PFSK-1 (cell line): ENCODE measurements around the gene PTPN12.

Experiments used
- TAF1 ChIP-seq: IDR thresholded peaks from 2 replicates; pipeline ENCODE4 v1.6.1; 2012; ENCODE audit warnings: low read length, control low read depth, borderline replicate concordance; ENCODE audit not compliant: insufficient read depth
- TF ChIP-seq, protein P1 (sequence below), 2 experiments: IDR thresholded peaks; 2 replicates each; pipeline versions ENCODE4 v1.6.1 to v1.8.0; 2011 to 2012; ENCODE audit warnings: low read depth in 2 of 2, low read length in 2 of 2, control low read depth in 1 of 2, inconsistent platforms in 1 of 2, mild to moderate bottlenecking in 1 of 2, moderate library complexity in 1 of 2; ENCODE audit not compliant: insufficient read depth in 1 of 2

DNA sequence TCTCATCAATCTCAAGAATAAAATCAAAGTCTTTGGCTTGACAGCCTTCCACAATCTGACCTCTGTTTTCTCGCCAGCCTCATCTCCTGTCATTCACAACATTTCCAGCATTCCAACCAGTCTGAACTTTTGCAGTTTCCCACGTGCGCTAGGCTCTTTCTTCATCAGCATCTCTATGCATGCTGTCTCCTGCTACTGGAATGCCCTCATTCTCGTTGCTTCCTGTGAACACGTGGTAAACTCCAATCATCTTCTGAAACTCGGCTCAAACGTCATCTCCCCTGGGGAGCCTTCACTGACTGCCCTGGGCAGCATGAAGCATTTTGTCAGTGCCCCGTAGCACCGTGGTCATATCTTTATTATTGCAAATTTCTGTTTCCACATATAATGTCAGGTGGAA is 146.9 kb downstream of the PTPN12 start:
- TF ChIP-seq, protein P1, sequence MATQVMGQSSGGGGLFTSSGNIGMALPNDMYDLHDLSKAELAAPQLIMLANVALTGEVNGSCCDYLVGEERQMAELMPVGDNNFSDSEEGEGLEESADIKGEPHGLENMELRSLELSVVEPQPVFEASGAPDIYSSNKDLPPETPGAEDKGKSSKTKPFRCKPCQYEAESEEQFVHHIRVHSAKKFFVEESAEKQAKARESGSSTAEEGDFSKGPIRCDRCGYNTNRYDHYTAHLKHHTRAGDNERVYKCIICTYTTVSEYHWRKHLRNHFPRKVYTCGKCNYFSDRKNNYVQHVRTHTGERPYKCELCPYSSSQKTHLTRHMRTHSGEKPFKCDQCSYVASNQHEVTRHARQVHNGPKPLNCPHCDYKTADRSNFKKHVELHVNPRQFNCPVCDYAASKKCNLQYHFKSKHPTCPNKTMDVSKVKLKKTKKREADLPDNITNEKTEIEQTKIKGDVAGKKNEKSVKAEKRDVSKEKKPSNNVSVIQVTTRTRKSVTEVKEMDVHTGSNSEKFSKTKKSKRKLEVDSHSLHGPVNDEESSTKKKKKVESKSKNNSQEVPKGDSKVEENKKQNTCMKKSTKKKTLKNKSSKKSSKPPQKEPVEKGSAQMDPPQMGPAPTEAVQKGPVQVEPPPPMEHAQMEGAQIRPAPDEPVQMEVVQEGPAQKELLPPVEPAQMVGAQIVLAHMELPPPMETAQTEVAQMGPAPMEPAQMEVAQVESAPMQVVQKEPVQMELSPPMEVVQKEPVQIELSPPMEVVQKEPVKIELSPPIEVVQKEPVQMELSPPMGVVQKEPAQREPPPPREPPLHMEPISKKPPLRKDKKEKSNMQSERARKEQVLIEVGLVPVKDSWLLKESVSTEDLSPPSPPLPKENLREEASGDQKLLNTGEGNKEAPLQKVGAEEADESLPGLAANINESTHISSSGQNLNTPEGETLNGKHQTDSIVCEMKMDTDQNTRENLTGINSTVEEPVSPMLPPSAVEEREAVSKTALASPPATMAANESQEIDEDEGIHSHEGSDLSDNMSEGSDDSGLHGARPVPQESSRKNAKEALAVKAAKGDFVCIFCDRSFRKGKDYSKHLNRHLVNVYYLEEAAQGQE (IDR thresholded peaks at IDR 0.05; ENCODE audit: insufficient read depth in 1 of 2, low read depth in 2 of 2, low read length in 2 of 2) = no peak
- no peak for TF ChIP-seq TAF1
